ENCODE measurements around the gene COL26A1. TPM values are rescaled to one million over a fixed set of nuclear protein-coding genes. Genes with fewer than 3 reads are reported as not detected.

The COL26A1 gene
- polyA plus RNA-seq, 6 donors from 2014 or later = not detected

Other genes with a start within 250 kb of the COL26A1 start
- gene SERPINE1, start 235.8 kb upstream of the COL26A1 start, polyA plus RNA-seq (ENCODE audit: low read depth in 6 of 6) = under 1 TPM in 1 of 6 donors, not detected in 5; 0.44 TPM
- gene AP1S1, start 208.4 kb upstream of the COL26A1 start, polyA plus RNA-seq (ENCODE audit: low read depth in 6 of 6) = 10 to 100 TPM in 1 of 6 donors, 1 to 10 TPM in 5; 3.7 to 10.3 (median 4.9) TPM
- not detected for gene VGF, start 197.3 kb upstream of the COL26A1 start, polyA plus RNA-seq (ENCODE audit: low read depth in 6 of 6)
- gene NAT16, start 182.6 kb upstream of the COL26A1 start, polyA plus RNA-seq (ENCODE audit: low read depth in 6 of 6) = not detected
- not detected for gene MOGAT3, start 161.8 kb upstream of the COL26A1 start, polyA plus RNA-seq (ENCODE audit: low read depth in 6 of 6)
- gene PLOD3, start 145.3 kb upstream of the COL26A1 start, polyA plus RNA-seq (ENCODE audit: low read depth in 6 of 6) = 10 to 100 TPM; 10.2 to 16.5 (median 10.5) TPM
- 10 to 100 TPM; 43.9 to 67.5 (median 52.4) TPM for gene ZNHIT1, start 144.7 kb upstream of the COL26A1 start, polyA plus RNA-seq (ENCODE audit: low read depth in 6 of 6)
- gene CLDN15, start 125.1 kb upstream of the COL26A1 start, polyA plus RNA-seq (ENCODE audit: low read depth in 6 of 6) = 1 to 10 TPM in 1 of 6 donors, under 1 TPM in 4, not detected in 1; 0.28 to 2.0 (median 0.80) TPM
- 100 to 1,000 TPM; 221 to 266 (median 244) TPM for gene FIS1, start 117.8 kb upstream of the COL26A1 start, polyA plus RNA-seq (ENCODE audit: low read depth in 6 of 6)
- 10 to 100 TPM; 12.0 to 21.5 (median 17.6) TPM for gene IFT22, start 41.1 kb upstream of the COL26A1 start, polyA plus RNA-seq (ENCODE audit: low read depth in 6 of 6)

Measured in naive B cell (primary cell).